Hematopoietic multipotent progenitor cell treated with erythropoietin and hydrocortisone succinate and interleukin-3 and kit ligand, for 6 days (in vitro differentiated cells): ENCODE measurements around the gene BBS1.
"Not testable (repeated sequence)": the region's sequence is repeated elsewhere in the genome, so short reads cannot be mapped to it uniquely, and the experiment has no call there.

Experiments
- DNase-seq: peaks from one replicate; pipeline ENCODE4 v3.0.0-alpha.2; 2015

Gene BBS1

GRCh38 chr11:66510271-66510989 lies at the start of gene BBS1:
Gene BBS1, plus strand, starts transcription at chr11:66510635. Its CDS starts 25 bp downstream, at chr11:66510660.
- DNase-seq = peak; percentile 89

GRCh38 chr11:66462010-66462409 lies 48.4 kb upstream of the BBS1 start:
- no peak for DNase-seq

- DNase-seq = no peak
Measured at GRCh38 chr11:66462911-66463310, 47.5 kb upstream of the BBS1 start.

DNA sequence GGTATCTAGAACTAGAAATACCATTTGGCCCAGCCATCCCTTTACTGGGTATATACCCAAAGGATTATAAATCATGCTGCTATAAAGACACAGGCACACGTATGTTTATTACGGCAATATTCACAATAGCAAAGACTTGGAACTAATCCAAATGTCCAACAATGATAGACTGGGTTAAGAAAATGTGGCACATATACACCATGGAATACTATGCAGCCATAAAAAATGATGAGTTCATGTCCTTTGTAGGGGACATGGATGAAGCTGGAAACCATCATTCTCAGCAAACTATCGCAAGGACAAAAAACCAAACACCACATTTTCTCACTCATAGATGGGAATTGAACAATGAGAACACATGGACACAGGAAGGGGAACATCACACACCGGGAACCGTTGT lies 46.3 kb upstream of the BBS1 start:
- not testable (repeated sequence) for DNase-seq

DNA sequence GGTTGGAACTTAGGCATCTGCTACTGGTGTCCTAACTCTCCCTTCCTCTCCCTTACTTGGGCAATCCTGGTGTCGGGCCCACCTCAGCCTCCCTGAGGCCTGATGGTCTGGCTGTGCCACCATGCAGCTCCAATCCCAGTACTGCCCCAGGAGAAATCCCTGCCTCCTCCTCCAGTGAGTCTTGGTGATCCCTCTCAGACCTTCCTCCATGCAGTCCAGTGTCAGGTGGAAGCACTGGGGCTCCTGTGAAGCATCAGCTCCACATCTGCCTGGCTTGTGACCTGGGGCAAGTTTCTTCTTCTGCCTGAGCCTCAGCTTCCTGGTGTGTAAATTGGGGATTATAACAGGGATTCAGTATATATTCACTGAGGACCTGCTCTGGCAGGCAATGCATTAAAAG lies 45.5 kb upstream of the BBS1 start:
- DNase-seq = no peak

- no peak for DNase-seq
Measured at GRCh38 chr11:66465373-66466224, 44.8 kb upstream of the BBS1 start.

GRCh38 chr11:66466225-66467033 lies 44.0 kb upstream of the BBS1 start, which contains the start of gene PELI3:
Gene PELI3, plus strand, starts transcription at chr11:66466905. Its CDS starts 1,224 bp downstream, at chr11:66468129.
- peak; percentile 95 for DNase-seq

- DNase-seq = peak; percentile 34
Measured at GRCh38 chr11:66467034-66467659, 43.3 kb upstream of the BBS1 start.

DNA sequence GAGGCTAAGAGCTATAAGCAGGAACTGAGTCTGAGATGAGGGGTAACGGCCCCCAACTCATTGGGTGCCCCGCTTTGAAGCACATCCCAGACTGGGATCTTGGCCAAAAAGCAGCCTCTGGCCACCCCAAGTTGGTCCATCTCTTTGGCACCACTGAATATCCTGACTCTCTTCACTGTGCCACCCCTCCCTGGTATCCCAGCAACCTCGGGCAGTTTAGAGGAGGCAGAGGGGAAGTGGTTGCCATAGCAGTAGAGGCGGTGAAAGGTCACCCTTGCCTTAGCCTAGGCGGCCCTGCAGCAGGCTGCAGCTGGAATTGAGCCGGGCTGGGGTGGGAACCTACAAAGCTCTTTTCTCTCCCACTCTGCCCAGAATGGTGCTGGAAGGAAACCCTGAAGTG lies 42.7 kb upstream of the BBS1 start:
- peak; percentile 56 for DNase-seq

DNA sequence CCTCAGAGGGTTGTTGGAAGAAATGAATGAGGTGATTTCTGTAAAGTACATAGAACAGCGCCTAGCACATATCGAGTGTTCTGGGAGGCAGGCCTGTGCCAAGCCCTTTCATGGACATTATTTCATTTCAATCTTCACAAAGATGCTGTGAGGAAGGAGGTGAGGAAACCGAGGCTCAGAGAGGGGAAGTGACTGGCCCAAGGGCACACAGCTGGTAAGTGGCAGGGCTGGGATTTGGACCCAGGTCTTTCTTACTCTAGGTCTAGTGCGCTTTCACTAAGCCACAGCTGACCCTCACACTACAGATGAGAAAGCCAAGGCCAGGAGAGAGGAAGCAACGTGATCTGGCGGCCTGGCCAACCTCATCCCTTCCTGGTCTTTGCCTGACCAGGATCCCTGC lies 41.7 kb upstream of the BBS1 start:
- no peak for DNase-seq

DNA sequence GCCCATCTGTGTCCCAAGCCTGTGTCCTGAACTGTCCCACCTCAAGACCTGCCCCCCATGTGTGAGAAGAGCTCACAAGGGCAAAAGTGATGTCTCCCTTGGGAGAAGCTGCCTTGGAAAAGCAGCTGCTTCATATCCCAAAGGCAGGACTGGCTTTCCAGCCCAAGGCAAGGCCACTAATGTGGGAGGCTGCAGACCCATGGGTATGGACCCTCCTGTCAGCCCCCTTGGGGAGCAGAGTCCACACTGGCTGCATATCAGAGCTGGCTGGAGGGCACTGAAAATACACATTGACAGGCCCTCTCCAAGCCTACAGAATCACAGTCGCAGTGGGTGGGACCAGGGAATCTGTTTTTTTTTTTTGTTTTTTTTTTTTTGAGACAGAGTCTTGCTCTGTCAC lies 41.0 kb upstream of the BBS1 start:
- no peak for DNase-seq

DNA sequence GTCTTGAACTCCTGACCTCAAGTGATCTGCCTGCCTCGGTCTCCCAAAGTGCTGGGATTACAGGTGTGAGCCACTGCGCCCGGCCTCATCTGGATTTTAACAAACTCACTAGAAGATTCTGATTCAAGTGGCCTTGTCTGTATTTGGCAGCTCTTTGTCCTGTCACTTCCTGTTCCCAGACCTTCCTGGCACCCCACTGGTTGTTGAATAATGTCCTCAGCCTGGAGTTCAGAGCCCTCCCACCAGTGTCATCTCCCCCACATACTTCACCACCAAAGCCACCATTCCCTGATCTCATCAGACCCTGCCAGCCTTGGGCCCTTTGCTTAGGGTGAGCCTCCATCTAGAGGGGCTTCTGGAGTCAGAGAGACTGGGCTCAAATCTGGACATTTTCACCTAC lies 40.4 kb upstream of the BBS1 start:
- no peak for DNase-seq

DNA sequence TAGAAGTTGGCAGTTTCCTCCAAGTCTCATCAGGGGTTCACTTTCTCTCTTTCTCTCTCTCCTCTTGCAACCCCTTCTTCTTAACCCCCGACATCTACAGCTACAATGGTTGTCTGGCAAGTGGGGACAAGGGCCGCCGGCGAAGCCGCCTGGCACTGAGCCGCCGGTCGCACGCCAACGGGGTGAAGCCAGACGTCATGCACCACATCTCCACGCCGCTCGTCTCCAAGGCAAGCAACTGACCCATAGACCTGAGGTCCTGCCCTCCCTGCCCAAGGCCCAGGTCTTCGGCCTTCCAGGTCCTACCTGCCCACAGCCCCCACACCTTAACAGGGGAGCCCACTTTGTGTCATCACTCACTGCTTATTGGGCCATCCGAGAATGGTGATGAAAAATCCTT lies 39.3 kb upstream of the BBS1 start:
- DNase-seq = no peak

GRCh38 chr11:66472054-66472453 lies 38.4 kb upstream of the BBS1 start:
- DNase-seq = no peak

DNA sequence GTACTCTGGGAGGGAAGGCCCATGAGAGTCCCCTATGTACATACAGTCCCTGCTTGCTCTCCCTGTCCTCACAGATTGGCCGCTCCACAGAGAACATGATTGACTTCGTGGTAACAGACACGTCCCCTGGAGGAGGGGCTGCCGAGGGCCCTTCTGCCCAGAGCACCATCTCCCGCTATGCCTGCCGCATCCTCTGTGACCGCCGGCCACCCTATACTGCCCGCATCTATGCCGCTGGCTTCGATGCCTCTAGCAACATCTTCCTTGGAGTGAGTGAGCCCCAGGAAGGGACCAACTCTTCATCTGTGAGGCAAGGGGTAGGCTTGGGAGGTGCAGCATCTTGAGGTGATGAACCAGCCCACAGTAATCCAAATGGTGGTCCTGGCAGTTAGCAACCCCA lies 37.3 kb upstream of the BBS1 start:
- no peak for DNase-seq

- no peak for DNase-seq
Measured at GRCh38 chr11:66473608-66474515, 36.6 kb upstream of the BBS1 start.

GRCh38 chr11:66475349-66476172 lies 34.9 kb upstream of the BBS1 start:
- DNase-seq = no peak

- no peak for DNase-seq
Measured at GRCh38 chr11:66476173-66476840, 34.1 kb upstream of the BBS1 start.

- no peak for DNase-seq
Measured at GRCh38 chr11:66476841-66477251, 33.6 kb upstream of the BBS1 start.
